GM21717 (cell line): Measurements from ENCODE around the gene LY6G5B.
"Not testable (repeated sequence)": the region's sequence is repeated elsewhere in the genome, so short reads cannot be mapped to it uniquely, and the experiment has no call there.

ENCODE experiments used
- ATAC-seq: cut with Tn5 transposase; IDR thresholded peaks from one replicate; pipeline ENCODE4 v1.9.1; 2021; ENCODE audit warnings: mild to moderate bottlenecking, moderate library complexity; ENCODE audit not compliant: unreplicated experiment

LY6G5B gene

DNA sequence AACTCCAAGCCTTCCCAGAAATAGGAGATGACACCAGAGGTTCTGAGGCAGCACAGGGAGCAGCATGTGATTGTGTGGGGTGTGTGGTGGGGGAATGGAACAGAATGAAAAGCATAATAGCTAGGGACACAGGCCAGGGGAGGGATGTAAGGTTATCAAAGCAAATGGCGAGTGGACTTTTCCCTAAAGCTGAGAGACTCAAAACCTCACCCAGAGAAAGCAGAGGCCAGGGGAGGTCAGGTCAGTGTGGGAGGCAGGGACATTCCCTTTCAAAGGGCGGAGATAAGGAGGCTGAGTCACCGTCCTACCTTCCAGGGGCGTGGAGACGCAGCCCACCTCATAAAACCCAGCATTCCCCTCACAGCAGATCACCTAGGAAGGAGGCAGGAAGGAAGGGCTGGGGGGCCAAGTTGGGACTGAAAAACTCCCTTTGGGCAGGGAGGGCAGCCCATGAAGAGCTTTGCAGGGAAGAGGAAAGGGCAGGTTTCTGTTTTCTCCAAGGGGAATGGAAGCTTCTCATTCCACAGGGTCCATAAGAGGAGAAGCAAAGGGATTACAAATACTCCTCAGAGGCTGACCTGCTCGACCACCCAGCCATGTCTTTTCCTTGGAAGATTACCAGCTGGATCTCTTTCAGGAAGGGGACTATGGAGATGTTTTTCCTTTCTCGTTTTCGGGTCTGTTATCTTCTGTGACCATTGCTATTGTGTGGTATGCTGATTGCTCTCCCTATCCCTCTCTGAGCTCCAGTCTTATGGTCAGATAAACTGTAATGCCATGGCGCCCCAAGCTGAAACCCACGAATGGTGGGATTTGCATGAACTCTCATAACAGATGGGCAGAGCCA, 20.7 kb downstream of the LY6G5B start:
- no peak for ATAC-seq

DNA sequence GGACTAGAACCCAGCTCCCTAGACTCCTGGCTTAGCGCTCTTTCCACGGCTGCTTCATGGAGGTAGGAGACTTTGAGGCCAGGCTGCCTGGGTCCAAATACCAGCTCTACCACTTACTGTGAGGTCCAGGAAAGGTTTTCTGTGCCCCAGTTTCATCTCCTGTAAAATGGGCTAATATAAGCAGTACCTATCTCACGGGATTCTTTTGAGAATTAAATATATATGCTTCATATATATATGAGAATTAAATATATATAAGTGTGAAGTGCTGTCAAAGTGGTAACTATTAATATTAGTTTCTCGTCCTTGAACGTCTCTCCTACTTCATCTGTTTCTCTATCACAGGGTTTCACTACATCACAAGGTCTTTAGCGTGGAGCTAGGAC, 21.3 kb downstream of the LY6G5B start:
- ATAC-seq, result no peak

DNA sequence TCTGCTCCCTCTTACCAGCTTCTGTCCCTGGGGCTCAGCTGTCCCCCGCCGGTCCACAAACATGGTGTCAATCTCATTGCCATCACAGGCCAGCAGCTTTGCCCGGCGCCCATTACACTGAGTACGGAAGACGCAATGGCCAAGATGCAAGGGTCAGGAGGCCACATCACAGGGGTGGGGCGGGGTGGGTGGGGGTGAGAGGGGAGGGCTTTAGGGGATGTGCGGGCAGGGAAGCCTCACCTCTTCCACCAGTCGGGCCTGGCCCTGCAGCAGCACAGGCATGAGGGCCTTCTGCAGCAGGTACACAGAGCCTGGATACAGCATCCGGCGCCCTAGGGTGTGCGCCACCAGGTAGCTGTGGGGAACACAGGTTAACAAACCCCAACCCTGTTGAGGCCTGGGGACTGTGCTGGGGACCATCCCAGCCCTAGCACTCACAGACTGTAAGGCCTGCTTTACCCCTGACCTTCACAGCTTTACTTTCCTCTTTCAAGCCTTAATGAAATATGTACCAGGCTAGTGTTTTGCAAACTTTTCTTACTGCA, 21.9 kb downstream of the LY6G5B start:
- no peak for ATAC-seq

DNA sequence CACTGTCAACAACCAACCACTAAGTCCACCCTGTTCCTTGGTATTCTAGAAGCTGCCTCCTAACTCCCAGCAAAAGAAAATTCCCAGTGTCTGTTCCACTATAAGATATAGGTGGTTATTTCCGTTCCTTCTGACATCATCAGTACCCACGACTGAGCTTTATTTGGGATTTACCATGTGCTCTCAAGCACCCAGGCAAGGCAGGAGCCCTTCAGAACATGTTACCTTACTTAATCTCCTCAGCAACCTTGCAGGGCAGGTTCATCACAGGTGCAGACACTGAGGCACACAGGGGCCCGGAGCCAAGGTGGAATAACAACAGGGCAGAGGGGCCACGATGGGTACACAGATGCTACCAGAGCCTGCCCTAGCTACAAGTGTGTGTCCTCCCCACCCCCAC, 22.6 kb downstream of the LY6G5B start:
- ATAC-seq, result no peak

DNA sequence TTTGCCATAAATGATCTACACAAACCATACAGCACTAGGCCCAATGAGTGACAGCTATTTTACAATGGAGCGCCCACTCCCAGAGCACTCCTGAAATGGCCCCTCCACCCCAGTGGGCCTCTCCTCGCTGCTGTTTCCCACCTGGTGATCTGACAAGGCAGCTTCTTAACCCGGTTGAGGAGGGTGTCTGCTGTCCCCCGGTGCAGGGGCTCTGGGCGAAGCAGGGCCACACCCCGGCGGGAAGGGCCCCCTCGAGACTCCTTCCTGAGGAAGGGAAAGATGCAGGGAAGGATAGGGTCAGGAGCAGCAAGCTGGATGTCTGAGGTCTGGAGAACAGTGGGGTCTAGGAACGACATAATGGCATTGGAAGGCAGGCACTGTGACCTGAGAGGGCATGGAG, 23.1 kb downstream of the LY6G5B start:
- no peak for ATAC-seq

DNA sequence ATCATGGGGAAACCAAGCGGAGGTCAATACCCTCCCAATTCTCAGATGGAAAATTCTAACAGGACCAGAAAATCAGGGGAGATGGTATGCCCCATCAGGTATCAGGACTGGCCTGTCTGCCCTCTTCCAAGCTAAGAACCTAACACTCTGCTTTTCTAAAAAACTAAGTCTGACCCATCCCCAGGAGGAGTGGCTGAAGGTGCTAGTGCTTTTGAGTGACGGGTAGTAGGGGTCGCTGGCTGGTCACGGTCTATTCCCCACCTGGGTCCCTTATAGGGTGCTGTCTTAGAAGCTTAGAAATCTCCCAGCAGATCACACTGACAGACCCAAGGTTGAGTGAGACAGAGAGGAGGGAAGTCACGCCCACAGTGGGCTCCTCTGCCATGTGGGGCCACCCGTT, 23.8 kb downstream of the LY6G5B start:
- no peak for ATAC-seq

DNA sequence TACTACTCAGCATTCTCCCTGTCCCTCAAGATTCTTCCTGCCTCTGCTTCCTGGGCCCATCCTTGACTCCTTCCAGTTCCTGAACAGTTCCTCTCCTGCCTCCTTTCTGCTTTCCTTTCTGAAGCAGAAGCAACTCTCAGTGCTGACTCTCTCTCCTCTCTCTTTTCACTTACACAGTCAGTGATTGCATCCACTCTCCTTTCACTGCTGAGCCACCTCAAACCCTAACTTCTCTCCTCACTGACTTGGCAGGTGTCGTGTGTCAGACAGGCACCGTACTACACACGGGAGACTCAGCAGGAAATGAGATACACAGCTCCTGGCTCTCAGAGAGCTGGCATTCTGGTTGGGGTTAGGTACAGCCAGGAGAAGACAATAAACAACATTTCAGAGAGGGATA, 27.8 kb downstream of the LY6G5B start:
- ATAC-seq, result no peak

DNA sequence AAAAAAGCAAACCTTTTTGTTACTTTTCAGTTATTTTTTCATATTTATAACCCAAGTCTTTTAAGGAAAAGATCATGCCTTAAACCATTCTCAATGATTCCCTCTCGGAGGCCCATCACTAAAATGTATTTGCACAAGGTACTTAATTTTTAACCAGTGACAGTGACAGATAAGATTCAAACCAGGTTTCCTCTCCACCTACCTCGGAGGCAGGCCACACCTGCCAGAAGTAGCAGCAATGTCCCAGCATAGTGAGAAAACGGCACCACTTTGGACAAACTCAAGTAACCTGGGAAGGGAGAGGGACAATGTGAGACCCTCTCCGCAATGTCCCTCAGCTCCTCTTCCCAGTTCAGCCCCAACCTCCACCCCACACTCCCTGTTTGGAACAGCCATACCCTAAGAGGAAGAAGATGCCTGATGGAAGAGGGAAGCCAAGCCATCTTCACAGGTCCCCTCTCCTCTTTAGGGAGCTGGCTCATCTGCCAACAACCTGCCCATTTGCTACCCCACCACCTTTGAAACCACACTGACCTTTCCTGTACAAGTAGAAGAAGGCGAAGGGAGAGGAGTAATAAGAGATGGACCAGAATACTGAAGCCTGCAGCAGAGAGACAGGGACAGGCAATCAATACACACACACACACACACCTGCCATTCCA, 31.1 kb downstream of the LY6G5B start:
- ATAC-seq, result no peak

DNA sequence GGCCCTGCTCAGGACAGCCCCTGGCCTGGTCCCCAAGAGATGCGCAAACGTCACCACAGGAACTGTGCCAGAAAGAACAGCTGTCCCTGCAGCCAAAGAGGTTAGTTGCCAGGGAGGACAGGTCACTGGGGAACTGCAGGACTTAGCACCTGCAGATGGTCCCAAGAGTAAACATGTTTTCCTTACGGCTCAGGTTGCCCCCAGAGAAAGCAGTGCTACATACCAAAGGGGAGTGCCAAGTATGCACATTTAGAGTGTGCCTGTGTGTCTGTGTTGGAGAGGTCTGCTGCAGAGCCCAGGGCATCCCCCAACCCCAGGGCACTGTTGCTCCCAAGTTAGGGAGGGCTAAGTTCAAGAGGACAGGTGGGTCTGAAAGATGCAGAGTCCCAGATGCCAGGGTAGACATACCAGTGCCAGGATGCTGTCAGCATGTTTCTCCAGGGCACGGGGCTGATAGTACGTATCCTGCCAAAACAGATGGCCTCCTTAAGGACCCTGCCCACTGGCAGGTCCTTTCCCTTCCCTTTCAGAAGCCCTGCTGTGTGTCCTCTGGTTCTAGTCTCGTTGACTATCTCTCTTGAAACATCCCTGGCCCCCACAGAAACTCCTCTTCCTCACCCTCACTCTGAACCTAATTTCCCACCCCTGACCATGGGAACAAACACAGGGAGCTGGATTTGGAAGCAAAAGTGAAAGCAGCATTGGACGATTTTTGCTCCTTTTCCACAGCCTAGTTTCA, 32.1 kb downstream of the LY6G5B start:
- ATAC-seq, result no peak

DNA sequence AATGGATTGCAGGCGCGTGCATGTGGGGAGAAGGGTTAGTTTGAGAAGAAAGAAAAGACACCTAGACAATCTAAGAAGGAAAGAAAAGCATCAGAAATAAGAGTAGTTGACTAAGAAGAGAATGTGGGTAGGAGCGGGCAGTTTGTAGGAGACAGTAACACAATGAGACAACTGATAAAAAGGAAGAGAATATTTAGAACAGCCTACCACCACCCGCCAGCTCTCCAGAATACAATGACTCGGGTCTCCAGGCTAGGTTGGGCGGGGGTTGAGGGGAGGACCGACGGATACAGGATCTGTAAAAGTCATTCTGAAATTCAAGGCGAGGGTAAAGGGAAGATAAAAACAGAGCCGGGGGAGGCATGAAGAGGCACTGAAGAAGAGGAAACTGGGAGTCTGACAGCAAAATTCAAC, 32.6 kb downstream of the LY6G5B start:
- no peak for ATAC-seq

DNA sequence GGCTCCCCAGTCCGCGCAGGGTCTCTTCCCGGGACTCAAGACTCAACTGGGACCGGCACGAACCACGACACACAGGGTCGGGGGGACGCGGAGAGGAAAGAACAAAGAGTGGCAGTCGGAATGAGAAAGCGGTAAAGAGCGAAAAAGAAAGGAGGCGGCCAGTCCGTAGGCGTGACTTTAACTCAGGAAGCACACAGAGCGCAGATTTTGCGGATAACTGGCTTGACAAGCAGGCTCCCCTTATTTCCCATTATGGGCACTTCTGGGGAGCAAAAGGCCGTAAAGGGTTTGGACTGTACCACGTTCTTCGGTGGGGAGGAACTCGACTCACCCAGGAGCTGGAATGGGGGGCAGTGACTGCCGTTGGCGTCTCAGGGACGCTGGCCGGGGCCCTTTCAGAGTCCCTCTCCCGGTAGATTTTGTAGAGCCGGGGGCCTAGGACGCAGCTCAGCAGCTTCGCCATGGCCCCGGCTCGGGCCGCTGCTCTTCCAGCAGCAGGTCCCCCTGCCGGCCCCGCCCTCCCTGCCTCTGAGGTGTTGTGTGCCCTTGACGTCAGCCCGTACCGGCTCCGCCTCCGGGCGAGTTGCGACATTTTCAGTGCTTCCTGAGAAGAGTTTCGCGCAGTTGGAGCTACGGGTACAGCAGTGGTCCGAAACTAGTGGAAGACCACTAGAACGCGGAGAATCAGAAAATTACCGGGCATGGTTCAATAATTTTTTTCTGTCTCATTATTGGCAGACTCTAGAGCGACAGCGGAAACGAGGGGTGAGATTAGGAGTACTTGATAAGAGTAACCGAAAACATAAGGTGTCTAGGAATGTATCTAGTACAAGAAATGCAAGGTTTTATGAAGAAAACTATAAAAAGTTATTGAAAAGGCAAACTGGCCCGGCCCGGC, 33.3 kb downstream of the LY6G5B start, which contains the start of gene ABHD16A:
TSS of gene ABHD16A (minus strand) at position 506 of the 898 bp plus-strand sequence. CDS start at position 463, 43 bp downstream.
- ATAC-seq, result peak; percentile 73

DNA sequence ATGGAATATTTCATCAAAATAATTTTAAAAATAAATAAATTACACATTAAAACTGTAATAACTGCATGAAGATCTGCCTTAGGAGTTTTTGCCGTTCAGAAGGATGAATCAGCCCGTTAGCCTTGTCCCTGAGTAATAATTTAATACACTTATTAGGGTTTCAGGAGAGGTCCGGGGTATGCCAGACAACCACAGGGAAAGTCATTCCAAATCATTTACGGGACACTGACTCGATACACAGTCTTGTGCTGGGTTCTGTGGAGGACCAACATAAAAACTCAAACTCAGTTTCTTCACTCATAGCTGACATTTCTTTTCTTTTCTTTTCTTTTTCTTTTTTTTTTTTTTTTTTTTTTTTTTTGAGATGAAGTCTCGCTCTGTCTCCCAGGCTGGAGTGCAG, 36.2 kb downstream of the LY6G5B start:
- ATAC-seq, result no peak

DNA sequence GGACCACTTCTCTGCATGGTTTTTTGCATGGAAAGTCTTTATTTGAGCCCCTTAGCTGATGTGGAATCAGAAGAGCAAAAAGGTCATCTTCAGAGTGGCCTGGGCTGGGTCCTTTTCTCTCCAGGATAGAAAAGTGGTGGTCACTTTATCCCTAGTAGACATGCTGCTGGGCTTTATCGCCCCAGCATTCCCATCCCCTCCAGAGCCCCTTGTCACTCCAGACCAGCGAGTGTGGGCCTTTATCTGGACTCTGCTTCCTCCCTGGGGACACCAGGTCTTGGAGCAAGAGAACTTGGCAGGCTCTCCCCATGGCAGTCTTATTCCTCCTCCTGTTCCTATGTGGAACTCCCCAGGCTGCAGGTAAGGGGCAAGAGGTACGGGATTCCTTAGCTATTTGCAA, 36.8 kb downstream of the LY6G5B start, which contains the start of gene LY6G6F:
TSS of gene LY6G6F (plus strand) at position 268 of the 400 bp plus-strand sequence. CDS start at position 309, 41 bp downstream.
- no peak for ATAC-seq

DNA sequence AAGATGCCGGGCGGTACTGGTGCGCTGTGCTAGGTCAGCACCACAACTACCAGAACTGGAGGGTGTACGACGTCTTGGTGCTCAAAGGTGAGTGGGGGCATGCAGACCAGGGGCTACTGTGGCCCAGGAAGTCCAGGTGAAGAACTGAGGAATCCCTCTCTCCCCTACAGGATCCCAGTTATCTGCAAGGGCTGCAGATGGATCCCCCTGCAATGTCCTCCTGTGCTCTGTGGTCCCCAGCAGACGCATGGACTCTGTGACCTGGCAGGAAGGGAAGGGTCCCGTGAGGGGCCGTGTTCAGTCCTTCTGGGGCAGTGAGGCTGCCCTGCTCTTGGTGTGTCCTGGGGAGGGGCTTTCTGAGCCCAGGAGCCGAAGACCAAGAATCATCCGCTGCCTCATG, 37.9 kb downstream of the LY6G5B start:
- no peak for ATAC-seq

DNA sequence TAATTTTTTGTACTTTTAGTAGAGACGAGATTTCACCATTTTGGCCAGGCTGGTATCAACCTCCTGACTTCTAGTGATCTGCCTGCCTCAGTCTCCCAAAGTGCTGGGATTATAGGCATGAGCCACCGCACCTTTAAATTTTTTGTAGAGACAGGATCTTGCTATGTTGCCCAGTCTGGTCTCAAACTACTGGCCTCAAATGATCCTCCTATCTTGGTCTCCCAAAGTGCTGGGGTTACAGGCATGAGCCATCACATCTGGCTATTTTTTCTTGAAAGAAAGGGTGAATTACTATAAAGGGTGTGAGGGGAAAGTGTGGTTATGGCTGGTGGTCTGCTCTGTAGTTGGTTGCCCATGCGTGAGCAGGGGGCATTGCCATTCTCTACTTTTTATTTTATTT, 38.4 kb downstream of the LY6G5B start:
- no peak for ATAC-seq

DNA sequence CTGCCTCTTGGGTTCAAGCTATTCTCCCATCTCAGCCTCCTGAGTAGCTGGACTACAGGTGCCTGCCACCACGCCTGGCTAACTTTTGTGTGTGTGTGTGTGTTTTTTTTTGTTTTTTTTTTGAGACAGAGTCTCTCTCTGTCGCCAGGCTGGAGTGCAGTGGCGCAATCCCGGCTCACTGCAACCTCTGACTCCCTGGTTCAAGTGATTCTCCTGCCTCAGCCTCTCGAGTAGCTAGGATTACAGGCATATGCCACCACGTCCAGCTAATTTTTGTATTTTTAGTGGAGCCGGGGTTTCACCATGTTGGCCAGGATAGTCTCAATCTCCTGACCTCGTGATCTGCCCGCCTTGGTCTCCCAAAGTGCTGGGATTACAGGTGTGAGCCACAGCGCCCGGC, 39.4 kb downstream of the LY6G5B start:
- not testable (repeated sequence) for ATAC-seq

DNA sequence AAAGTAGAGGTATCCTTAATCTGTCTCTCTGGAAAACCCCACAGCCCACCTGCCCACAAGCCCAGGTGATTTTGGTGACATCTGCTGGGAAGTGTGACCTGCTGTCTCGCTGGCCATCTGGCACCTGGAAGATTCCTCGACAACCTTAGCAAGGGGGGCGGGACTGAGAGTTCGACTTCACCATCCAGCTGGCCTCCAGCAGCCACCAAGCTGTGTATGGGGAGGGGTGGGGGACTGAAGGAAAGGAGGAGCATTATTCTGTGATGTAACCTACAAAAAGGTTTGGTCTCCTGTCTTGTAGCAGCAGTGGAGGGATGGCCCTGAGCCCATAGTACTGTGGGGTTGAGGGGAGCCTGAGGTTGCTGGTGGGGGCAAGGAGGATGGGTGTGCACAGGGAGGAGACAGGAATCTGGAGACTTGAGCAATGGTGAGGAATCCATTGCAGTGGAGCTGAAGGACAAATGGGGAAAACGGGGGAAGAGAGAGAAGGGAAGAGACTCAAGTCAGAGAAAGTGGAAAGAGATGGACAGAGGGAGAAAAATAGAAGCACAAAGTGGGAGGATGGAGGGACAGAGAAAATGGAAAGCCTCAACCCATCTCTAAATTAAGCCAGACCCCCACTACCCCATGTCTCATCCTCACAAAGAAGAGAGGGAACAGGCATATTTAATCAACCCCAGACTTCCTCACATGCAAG, 40.9 kb downstream of the LY6G5B start:
- no peak for ATAC-seq

DNA sequence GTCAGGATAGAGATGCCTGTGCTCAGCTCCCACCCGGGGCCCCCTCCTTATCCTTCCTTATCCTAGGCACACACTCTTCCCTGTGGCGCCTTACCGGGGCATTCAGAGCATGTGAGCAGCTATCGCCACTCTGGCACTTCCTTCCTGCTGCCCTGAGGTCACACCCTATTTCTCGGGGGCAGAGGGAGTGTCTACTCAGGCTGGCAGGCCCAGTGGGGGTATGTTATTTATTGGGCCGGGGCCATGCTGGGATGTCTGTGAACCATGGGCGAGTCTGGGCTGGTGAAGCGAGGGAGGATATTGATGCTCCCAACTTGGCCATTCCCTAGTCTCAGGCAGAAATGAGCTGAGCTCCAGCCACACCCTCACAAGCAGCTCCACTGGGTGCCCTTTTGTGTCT, 41.5 kb downstream of the LY6G5B start:
- no peak for ATAC-seq

DNA sequence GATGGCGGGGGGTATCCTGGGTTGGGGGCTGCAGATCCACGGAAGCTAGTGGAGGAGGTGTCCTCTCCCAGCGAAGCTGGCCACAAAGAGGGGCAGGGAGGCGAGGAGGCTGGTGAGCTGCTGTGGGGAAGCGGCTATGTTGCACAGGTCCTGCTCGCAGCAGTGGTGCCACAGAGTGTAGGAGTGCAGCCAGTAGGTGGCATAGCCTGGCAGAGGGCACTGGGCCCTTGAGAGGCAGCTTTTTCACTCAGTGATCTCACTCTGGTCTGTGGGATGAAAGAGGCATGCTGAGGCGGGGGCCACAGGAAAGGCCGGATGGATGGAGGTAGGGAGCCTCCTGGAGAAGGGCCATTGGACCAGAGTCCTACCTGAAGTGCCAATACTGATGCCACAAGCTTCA, 42.5 kb downstream of the LY6G5B start:
- ATAC-seq, result no peak

DNA sequence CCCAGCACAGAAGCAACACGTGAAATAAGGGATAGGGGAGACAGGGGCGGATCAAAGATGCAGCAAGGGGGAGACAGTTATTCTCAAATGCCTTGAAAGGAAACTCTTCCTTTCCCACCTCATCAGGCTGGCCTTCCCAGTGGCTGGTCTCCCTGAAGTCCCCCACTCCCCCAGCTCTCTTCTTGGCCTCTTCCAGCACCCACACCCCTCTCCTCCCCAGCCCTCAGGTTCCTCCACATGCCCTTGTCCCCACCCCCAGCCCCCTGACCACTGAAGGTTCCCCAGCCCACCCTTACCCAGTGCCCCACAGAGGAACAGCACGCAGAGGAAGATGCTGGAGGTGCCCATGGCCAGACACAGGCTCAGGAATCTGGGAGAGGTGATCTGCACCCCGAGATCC, 43.7 kb downstream of the LY6G5B start:
- ATAC-seq, result no peak
